Adrenal gland (tissue), 12 donors: Measurements from ENCODE around the gene ANKRD17. TPM values are rescaled to one million over a fixed set of nuclear protein-coding genes. Genes with fewer than 3 reads are reported as not detected.

ENCODE experiments used
- DNase-seq, 7 donors: peaks; one replicate each; pipeline ENCODE4 v3.0.0-alpha.2; 2019 to 2020
- H3K27ac ChIP-seq, 5 donors: fragments of 200-600 bp; sonication (generic) in 4 of 5; 1 replicate in 3 of 5; 2 replicates in 2 of 5; pipeline versions ENCODE4 v1.5.1 to v1.8.0; 2016 to 2020; ENCODE audit warnings: mild to moderate bottlenecking in 1 of 5
- H3K27me3 ChIP-seq: fragments of 200-600 bp; 2 replicates; pipeline ENCODE4 v1.8.0; 2021
- H3K36me3 ChIP-seq, 2 donors: fragments of 200-600 bp; replicated peaks in 1 of 2; 1 replicate in 1 of 2; 2 replicates in 1 of 2; pipeline versions ENCODE4 v1.5.1 to v1.8.0; 2018 to 2022
- H3K4me1 ChIP-seq, 2 donors: fragments of 200-600 bp; replicated peaks in 1 of 2; 1 replicate in 1 of 2; 2 replicates in 1 of 2; pipeline versions ENCODE4 v1.5.1 to v1.8.0; 2018 to 2021
- H3K4me3 ChIP-seq, 4 donors: fragments of 200-600 bp; sonication (generic) in 3 of 4; one replicate each; pipeline ENCODE4 v1.5.1; 2016 to 2018
- H3K9me3 ChIP-seq, 3 donors: fragments of 200-600 bp; sonication (generic) in 1 of 3; replicated peaks in 1 of 3; 1 replicate in 2 of 3; 2 replicates in 1 of 3; pipeline versions ENCODE4 v1.5.1 to v1.8.0; 2016 to 2021
- CTCF ChIP-seq, 6 experiments: fragments of 450-650 bp in 4 of 6; fragments of 200-600 bp in 2 of 6; sonication (generic) in 1 of 6; IDR thresholded peaks; 1 replicate in 5 of 6; 2 replicates in 1 of 6; pipeline versions ENCODE4 v1.5.1 to v1.8.0; 2016 to 2021; ENCODE audit warnings: antibody characterized with exemption in 6 of 6, mild to moderate bottlenecking in 2 of 6, moderate library complexity in 1 of 6
- POLR2A ChIP-seq, 2 donors: fragments of 450-650 bp; IDR thresholded peaks; one replicate each; pipeline ENCODE4 v1.6.1; 2017; ENCODE audit warnings: antibody characterized with exemption in 2 of 2, mild to moderate bottlenecking in 2 of 2, moderate library complexity in 1 of 2
- WGBS, 4 donors: extraction: QIAGEN DNeasy Blood & Tissue Kit in 2 of 4; methylation state at CpG; one replicate each; pipeline versions ENCODE4 v1.1.5 to v1.1.7; 2013 to 2017; 5-methylcytosine and 5-hydroxymethylcytosine counted together
- intact Hi-C, 2 donors: fragments of 100-400 bp; cut with DNase I; formaldehyde crosslinking; loops; one replicate each; pipeline versions ENCODE4 v1.14.1 to v1.15.0; 2022 to 2023
- polyA plus RNA-seq, 3 donors: library from polyadenylated mRNA; stranded (reverse); fragments of 200-250 nt in 2 of 3; fragments of 350-450 nt in 1 of 3; fragmentation: Illumina TruSeq in 1 of 3; extraction: RNeasy Lipid Tissue Mini Kit (QIAGEN cat#74804) in 1 of 3; gene quantifications; one replicate each; pipeline ENCODE4 v1.2.3, GENCODE V29; 2013 to 2014
- total RNA-seq, 9 donors: library from RNA; depleted of rRNA in 4 of 9; stranded (reverse); fragments of >200 nt in 4 of 9; fragments of 120-200 nt in 1 of 9; fragmentation: NEBNext Ultra II Directional in 1 of 9; extraction: Animal tissue kit (Norgen Biotek cat#: 25700) in 1 of 9; gene quantifications; one replicate each; pipeline versions ENCODE4 v1.1.0 to v1.2.4, GENCODE V29; 2013 to 2023
- donor health status: healthy with polysubstance abuse.
- donor health status: Bipolar disorder and iron deficiency.
- donor health status: DM: yes; HTN: yes; CAD: no.
- donor health status: DM: no; HTN: no; CAD: no.
- donor health status: DM: no; HTN: no; CAD: no.
- donor health status: DM: yes; HTN: yes; CAD: no.

Gene ANKRD17
- total and polyA plus RNA-seq, 12 donors: 13.3 to 66.3 (median 51.3) TPM

GRCh38 chr4:73237044-73237443 lies 21.6 kb downstream of the ANKRD17 start:
- 60 to 63% (median 62%) methylated on average over 2 of the region's 2 CpGs for whole genome bisulfite sequencing, 4 donors
- H3K36me3 ChIP-seq: no peaks in the 10 kb centered on the region
- TF ChIP-seq POLR2A (IDR thresholded peaks at IDR 0.05): no peak
- no peak for TF ChIP-seq CTCF (IDR thresholded peaks at IDR 0.05)
- no peak for DNase-seq
- H3K27me3 ChIP-seq: no peaks in the 10 kb centered on the region
- H3K9me3 ChIP-seq: no peaks in the 10 kb centered on the region
- H3K4me1 ChIP-seq: peaks cover 0 to 18% of the 10 kb centered on the region in 2 donors
- intact Hi-C loops: no loop called here
- H3K27ac ChIP-seq: no peak overlapping the region
- H3K4me3 ChIP-seq: no peak overlapping the region

GRCh38 chr4:73236151-73236550 lies 22.4 kb downstream of the ANKRD17 start:
- WGBS, 4 donors: 86 to 100% (median 100%) methylated on average over 1 of the region's 1 CpG
- Histone ChIP-seq H3K27ac (no peak overlapping the region), H3K9me3 (no peaks in the 10 kb centered on the region), H3K4me1 (peaks cover 0 to 15% of the 10 kb centered on the region in 2 donors), H3K36me3 (no peaks in the 10 kb centered on the region), H3K27me3 (no peaks in the 10 kb centered on the region), H3K4me3 (no peak overlapping the region)
- TF ChIP-seq POLR2A (IDR thresholded peaks at IDR 0.05) (no peak), CTCF (IDR thresholded peaks at IDR 0.05) (no peak)
- intact Hi-C loops: no loop called here
- no peak for DNase-seq

GRCh38 chr4:73234712-73235111 lies 23.9 kb downstream of the ANKRD17 start:
- DNase-seq: no peak
- intact Hi-C loops: no loop called here
- Histone ChIP-seq H3K27me3 (no peaks in the 10 kb centered on the region), H3K4me1 (peaks cover 4 to 26% of the 10 kb centered on the region in 2 donors), H3K27ac (no peak overlapping the region), H3K4me3 (no peak overlapping the region), H3K36me3 (no peaks in the 10 kb centered on the region), H3K9me3 (no peaks in the 10 kb centered on the region)
- TF ChIP-seq CTCF (IDR thresholded peaks at IDR 0.05) (no peak), POLR2A (IDR thresholded peaks at IDR 0.05) (no peak)
- WGBS, 4 donors: 92 to 96% (median 95%) methylated on average over 1 of the region's 1 CpG

GRCh38 chr4:73231518-73232487 lies 26.8 kb downstream of the ANKRD17 start:
- intact Hi-C loops: no loop called here
- H3K36me3 ChIP-seq: no peaks in the 10 kb centered on the region
- no peaks in the 10 kb centered on the region for H3K9me3 ChIP-seq
- 88 to 94% (median 91%) methylated on average over 8 of the region's 8 CpGs for WGBS, 4 donors
- H3K27ac ChIP-seq: no peak overlapping the region
- H3K4me1 ChIP-seq: peaks cover 6 to 16% of the 10 kb centered on the region in 2 donors
- no peaks in the 10 kb centered on the region for H3K27me3 ChIP-seq
- DNase-seq: no peak
- TF ChIP-seq POLR2A (IDR thresholded peaks at IDR 0.05) (no peak), CTCF (IDR thresholded peaks at IDR 0.05) (no peak)
- no peak overlapping the region for H3K4me3 ChIP-seq
